IMR-90 (cell line): ENCODE measurements around the gene TRIP6. TPM values are rescaled to one million over a fixed set of nuclear protein-coding genes. Genes with fewer than 3 reads are reported as not detected.

Experiments used
- ATAC-seq: fragments of 200-7000 bp; cut with Tn5 transposase; 2 replicates; pipeline ENCODE4 v1.9.1; 2020; ENCODE audit warnings: low read depth, mild to moderate bottlenecking, moderate library complexity
- BruUV-seq: library from RNA; stranded (reverse); fragments of 400-500 nt; replicated peaks from 2 replicates; lab custom pipeline; 2021; lab: Mats Ljungman, UMichigan
- CTCF ChIA-PET: fragments of 300-600 bp; formaldehyde crosslinking; extraction: SDS; loops from one replicate; lab custom pipeline; 2021; ENCODE audit warnings: antibody characterized with exemption; lab: Yijun Ruan, JAX
- POLR2A ChIA-PET: fragments of 300-600 bp; sonication (Branson Sonifier 250); formaldehyde crosslinking; loops from one replicate; lab custom pipeline; 2022; ENCODE audit warnings: antibody characterized with exemption; ENCODE audit not compliant: unreplicated experiment; lab: Charles Lee
- DNase-seq: peaks from one replicate; pipeline ENCODE4 v3.0.0; 2013
- H2AFZ ChIP-seq: replicated peaks from 2 replicates; pipeline ENCODE3; 2013; ENCODE audit warnings: low read length, mild to moderate bottlenecking; ENCODE audit not compliant: poor library complexity
- H2AK5ac ChIP-seq: 2 replicates; pipeline ENCODE4 v1.6.1; 2013; ENCODE audit warnings: low read depth, low read length, inconsistent platforms
- H2AK9ac ChIP-seq: replicated peaks from 2 replicates; pipeline ENCODE3; 2013; ENCODE audit warnings: mild to moderate bottlenecking, low read depth, low read length, moderate library complexity; ENCODE audit not compliant: poor library complexity
- H2BK120ac ChIP-seq: 2 replicates; pipeline ENCODE4 v1.6.1; 2013; ENCODE audit warnings: low read depth, low read length, inconsistent platforms
- H2BK15ac ChIP-seq: 3 replicates; pipeline ENCODE4 v1.6.1; 2013; ENCODE audit warnings: low read depth, low read length, inconsistent platforms
- H2BK20ac ChIP-seq: 2 replicates; pipeline ENCODE4 v1.6.1; 2013; ENCODE audit warnings: low read depth, mild to moderate bottlenecking, inconsistent platforms, low read length, moderate library complexity
- H2BK5ac ChIP-seq: 2 replicates; pipeline ENCODE4 v1.6.1; 2013; ENCODE audit warnings: mild to moderate bottlenecking, low read depth, low read length, inconsistent platforms; ENCODE audit not compliant: poor library complexity, severe bottlenecking
- H3K14ac ChIP-seq: replicated peaks from 2 replicates; pipeline ENCODE4 v1.6.1; 2013; ENCODE audit warnings: low read depth, low read length, inconsistent platforms
- H3K18ac ChIP-seq: 2 replicates; pipeline ENCODE4 v1.6.1; 2013; ENCODE audit warnings: low read depth, low read length, control low read depth
- H3K23ac ChIP-seq: 2 replicates; pipeline ENCODE4 v1.6.1; 2013; ENCODE audit warnings: low read depth, low read length, inconsistent platforms
- H3K27ac ChIP-seq: 2 replicates; pipeline ENCODE4 v1.5.1; 2013; ENCODE audit warnings: mild to moderate bottlenecking, control low read depth, low read length; ENCODE audit not compliant: insufficient read depth
- H3K27me3 ChIP-seq: 2 replicates; pipeline ENCODE4 v1.6.1; 2013; ENCODE audit warnings: low read length; ENCODE audit not compliant: control insufficient read depth, insufficient read depth
- H3K36me3 ChIP-seq: 2 replicates; pipeline ENCODE4 v1.6.1; 2013; ENCODE audit warnings: low read length, mixed read lengths; ENCODE audit not compliant: control insufficient read depth, insufficient read depth
- H3K4ac ChIP-seq: 2 replicates; pipeline ENCODE4 v1.6.1; 2013; ENCODE audit warnings: low read depth, low read length, inconsistent platforms
- H3K4me1 ChIP-seq: 2 replicates; pipeline ENCODE4 v1.6.1; 2013; ENCODE audit warnings: low read length, mixed read lengths; ENCODE audit not compliant: control insufficient read depth, insufficient read depth
- H3K4me2 ChIP-seq: 2 replicates; pipeline ENCODE4 v1.6.1; 2013; ENCODE audit warnings: low read depth, mild to moderate bottlenecking, control low read depth, low read length, moderate library complexity
- H3K4me3 ChIP-seq: 2 replicates; pipeline ENCODE4 v1.5.1; 2013; ENCODE audit warnings: low read depth, mild to moderate bottlenecking, control low read depth, low read length, moderate library complexity; ENCODE audit not compliant: insufficient read depth
- H3K56ac ChIP-seq: 2 replicates; pipeline ENCODE4 v1.6.1; 2013; ENCODE audit warnings: low read length, inconsistent platforms; ENCODE audit not compliant: insufficient read depth; ENCODE audit errors: extremely low read depth
- H3K79me1 ChIP-seq, 2 experiments: 2 replicates each; pipeline ENCODE4 v1.6.1; 2013; ENCODE audit warnings: low read length in 2 of 2, inconsistent platforms in 1 of 2, low read depth in 1 of 2
- H3K9ac ChIP-seq: 2 replicates; pipeline ENCODE4 v1.6.1; 2013; ENCODE audit warnings: low read depth, low read length, control low read depth
- H3K9me1 ChIP-seq: 2 replicates; pipeline ENCODE4 v1.6.1; 2013; ENCODE audit warnings: low read length, inconsistent platforms; ENCODE audit not compliant: insufficient read depth
- H3K9me3 ChIP-seq: 2 replicates; pipeline ENCODE4 v1.6.1; 2013; ENCODE audit warnings: low read length; ENCODE audit not compliant: control insufficient read depth, insufficient read depth
- H4K20me1 ChIP-seq: 2 replicates; pipeline ENCODE4 v1.6.1; 2013; ENCODE audit warnings: low read length, inconsistent platforms; ENCODE audit not compliant: insufficient read depth
- H4K5ac ChIP-seq: 2 replicates; pipeline ENCODE4 v1.6.1; 2013; ENCODE audit warnings: mild to moderate bottlenecking, low read depth, low read length, control low read depth
- H4K8ac ChIP-seq, 2 experiments: 2 replicates each; pipeline ENCODE4 v1.6.1; 2013; ENCODE audit warnings: low read depth in 2 of 2, low read length in 2 of 2, control low read depth in 1 of 2, inconsistent platforms in 1 of 2
- H4K91ac ChIP-seq: 2 replicates; pipeline ENCODE4 v1.6.1; 2013; ENCODE audit warnings: low read depth, low read length, inconsistent platforms; ENCODE audit not compliant: insufficient read depth
- CEBPB ChIP-seq: IDR thresholded peaks from 2 replicates; pipeline ENCODE4 v1.6.1; 2012; ENCODE audit warnings: low read depth, low read length, improper control_type of control experiment
- CHD1 ChIP-seq: IDR thresholded peaks from 2 replicates; pipeline ENCODE4 v1.6.1; 2012; ENCODE audit warnings: low read depth, low read length, improper control_type of control experiment
- MAFK ChIP-seq: IDR thresholded peaks from 2 replicates; pipeline ENCODE4 v1.6.1; 2012; ENCODE audit warnings: low read depth, low read length, improper control_type of control experiment
- MAZ ChIP-seq: IDR thresholded peaks from 2 replicates; pipeline ENCODE4 v1.6.1; 2012; ENCODE audit warnings: low read depth, mild to moderate bottlenecking, low read length, improper control_type of control experiment, moderate library complexity, borderline replicate concordance
- RAD21 ChIP-seq: IDR thresholded peaks from 2 replicates; pipeline ENCODE4 v1.6.1; 2012; ENCODE audit warnings: low read length, improper control_type of control experiment
- RFX5 ChIP-seq: IDR thresholded peaks from 2 replicates; pipeline ENCODE4 v1.8.0; 2012; ENCODE audit warnings: low read depth, mild to moderate bottlenecking, low read length, moderate library complexity
- SMC3 ChIP-seq: fragments of 150-350 bp; IDR thresholded peaks from 2 replicates; pipeline ENCODE4 v1.6.1; 2016; ENCODE audit warnings: low read depth, mild to moderate bottlenecking, antibody characterized with exemption, low read length, moderate library complexity
- WGBS, 2 experiments: methylation state at CpG; one replicate each; pipeline versions ENCODE4 v1.1.5 to v1.1.7; 2013; ENCODE audit warnings: missing lambda C conversion rate in 2 of 2; ENCODE audit not compliant: insufficient read length in 1 of 2; ENCODE audit errors: extremely low coverage in 2 of 2; 5-methylcytosine and 5-hydroxymethylcytosine counted together
- dilution Hi-C: fragments of 300-500 bp; cut with HindIII; formaldehyde crosslinking; loops from one replicate; pipeline ENCODE4 v1.14.3; 2018; ENCODE audit warnings: low sequenced_read_pairs; ENCODE audit not compliant: unreplicated experiment
- in situ Hi-C: fragments of 300-500 bp; cut with MboI; formaldehyde crosslinking; loops from 3 replicates; pipeline ENCODE4 v1.14.3; 2019; ENCODE audit warnings: low sequenced_read_pairs, inconsistent platforms, mixed read lengths
- intact Hi-C: fragments of 100-400 bp; cut with micrococcal nuclease; formaldehyde crosslinking; loops from 2 replicates; pipeline ENCODE4 v1.10.0; 2022
- polyA plus RNA-seq, 3 experiments: library from polyadenylated mRNA; depleted of rRNA; stranded (reverse); fragments of >200 nt; gene quantifications; 2 replicates each; pipeline ENCODE4 v1.2.3, GENCODE V29; 2012; ENCODE audit warnings: low replicate concordance in 1 of 3
- total RNA-seq: library from RNA; depleted of rRNA; stranded (reverse); fragments of >200 nt; gene quantifications from 2 replicates; pipeline ENCODE4 v1.2.3, GENCODE V29; 2012
- TF ChIP-seq, protein P1 (sequence below): fragments of 150-350 bp; IDR thresholded peaks from 2 replicates; pipeline ENCODE4 v1.6.1; 2017; ENCODE audit warnings: mild to moderate bottlenecking, antibody characterized with exemption, low read length, low read depth
- TF ChIP-seq, protein P2 (sequence below): fragments of 150-350 bp; IDR thresholded peaks from 2 replicates; pipeline ENCODE4 v1.6.1; 2016; ENCODE audit warnings: low read depth, mild to moderate bottlenecking, low read length, moderate library complexity, borderline replicate concordance

TRIP6 gene
- total and polyA plus RNA-seq, 2 of the 4 experiments (the other 2 are of a cell fraction), result 36.4 to 72.3 TPM

DNA sequence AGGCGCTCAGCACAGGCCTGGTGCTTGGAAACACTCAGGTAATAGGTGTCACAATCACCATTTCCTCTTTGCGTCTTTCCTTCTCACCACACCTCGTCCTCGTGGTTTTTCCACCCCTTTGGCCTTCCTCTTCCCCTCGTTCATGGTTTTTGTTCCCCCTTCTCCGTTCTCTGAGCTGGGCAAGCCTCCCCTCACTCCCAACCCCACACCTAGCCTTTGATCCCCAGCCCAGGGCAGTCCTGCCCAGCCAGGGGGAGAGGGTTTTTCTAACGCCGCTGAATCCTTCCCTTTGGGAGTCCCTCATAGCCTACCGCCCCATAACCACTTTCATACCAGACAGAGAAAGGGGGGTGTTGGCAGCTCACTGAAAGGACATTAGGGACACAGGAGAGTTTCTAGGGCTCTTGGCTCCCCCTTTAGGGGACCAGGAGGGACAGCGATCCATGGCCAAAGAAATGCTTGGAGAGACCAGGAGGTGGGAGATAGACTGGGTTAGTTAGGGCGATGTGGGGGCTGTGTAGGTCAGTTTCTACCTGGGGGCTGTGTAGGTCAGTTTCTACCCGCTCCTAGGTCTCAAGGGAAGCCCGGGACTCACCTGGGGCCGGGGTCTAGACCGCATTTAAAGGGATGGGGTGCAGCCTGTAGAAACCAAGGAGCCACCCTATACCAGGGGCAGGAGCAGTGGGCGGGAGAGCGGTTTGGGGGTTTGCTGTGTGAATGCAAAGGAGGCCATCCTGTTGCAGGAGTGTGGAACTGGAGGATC lies 41.3 kb upstream of the TRIP6 start (continued):
- TF ChIP-seq RAD21, result peak; percentile 55

DNA sequence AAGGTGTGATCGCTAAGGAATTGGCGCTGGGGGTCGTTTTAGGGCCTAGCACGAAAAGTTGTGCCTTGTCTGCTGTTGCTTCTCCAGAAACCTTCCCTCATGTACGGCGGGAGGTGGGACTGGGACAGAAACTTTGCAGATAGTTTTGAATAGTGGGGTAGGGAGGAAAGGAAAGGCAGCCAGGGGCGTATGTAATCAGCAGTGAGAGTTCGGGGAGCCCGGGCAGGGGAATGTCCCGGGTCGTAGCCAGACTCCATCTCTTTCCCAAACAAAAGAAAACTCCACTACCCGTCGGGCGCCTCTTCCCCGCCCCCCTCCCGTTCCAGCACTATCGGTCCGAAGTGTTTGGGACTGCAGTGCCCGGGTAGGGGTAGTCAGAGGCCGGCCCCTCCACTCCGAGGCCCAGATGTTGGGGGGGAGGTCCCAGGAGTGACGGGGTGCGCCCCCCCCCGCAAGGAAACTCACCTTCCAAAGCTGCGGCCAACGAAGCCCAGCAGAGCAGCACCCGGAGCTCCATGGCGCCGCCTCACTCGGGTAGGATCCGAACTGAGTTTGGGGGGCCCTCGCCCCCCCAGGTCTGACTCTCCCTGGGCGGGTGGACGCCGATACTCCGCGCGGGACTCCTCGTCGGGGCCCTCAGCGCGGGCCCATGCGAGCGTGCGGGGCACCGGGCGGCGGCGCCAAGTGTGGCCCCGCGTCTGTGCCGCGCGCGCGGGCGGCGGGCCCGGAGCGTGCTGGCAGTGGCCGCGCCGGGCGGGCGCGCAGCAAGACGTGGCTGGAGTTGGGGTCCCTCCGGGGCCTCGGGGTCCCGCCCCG lies 40.5 kb upstream of the TRIP6 start:
- no peaks in the 10 kb centered on the region for H3K9me1 ChIP-seq
- peak overlapping the region; percentile 97 for H3K4me2 ChIP-seq
- DNase-seq, result no peak
- POLR2A ChIA-PET, result interaction anchor here (0.6 to 0.7 kb wide), 3 partner anchors 83 to 649 kb away, joined by 3 to 7 read pairs (median 7); partner anchors contain the start of gene GPC2
- peaks cover 9% of the 10 kb centered on the region for H3K4me1 ChIP-seq
- H3K14ac ChIP-seq, result peak overlapping the region; percentile 89
- no peak overlapping the region for H2BK20ac ChIP-seq
- WGBS, 2 experiments, result 1% methylated on average over 19 of the region's 71 CpGs; no CpG with 5 or more reads in 1 of the 2 experiments
- H3K18ac ChIP-seq, result no peak overlapping the region; the same call in 1 of the 2 replicates
- BruUV-seq, result TSS peak; percentile 84
- H3K4me3 ChIP-seq, result peak overlapping the region; percentile 83
- peak overlapping the region; percentile 21 to 23; a peak in 1 of 4 replicates for H4K8ac ChIP-seq
- H3K27me3 ChIP-seq, result no peaks in the 10 kb centered on the region
- H4K91ac ChIP-seq, result peak overlapping the region; percentile 34; the same call in 1 of the 2 replicates
- peak overlapping the region; percentile 25 for H4K5ac ChIP-seq
- H3K36me3 ChIP-seq, result peaks cover 21% of the 10 kb centered on the region
- CTCF ChIA-PET, result interaction anchor here (0.5 to 2.0 kb wide), 7 partner anchors 21 to 285 kb away, joined by 3 to 6 read pairs (median 4); partner anchors contain the start of gene POP7
- peak; percentile 27 for ATAC-seq
- H4K20me1 ChIP-seq, result peaks cover 30% of the 10 kb centered on the region
- H2AK9ac ChIP-seq, result peak overlapping the region; percentile 98
- H3K27ac ChIP-seq, result peak overlapping the region; percentile 58
- peak overlapping the region; percentile 40 for H2BK5ac ChIP-seq
- H3K9me3 ChIP-seq, result no peaks in the 10 kb centered on the region
- peak overlapping the region; percentile 70; the same call in 1 of the 2 replicates for H2AK5ac ChIP-seq
- intact Hi-C loops (loop anchor here (1.0 kb wide), 1 partner anchor 121 kb away; no protein-coding TSS in a partner anchor), in situ Hi-C loops (loop anchor here (10.0 kb wide), 1 partner anchor 122 kb away; the partner anchor contains the start of gene POP7), dilution Hi-C loops (no loop called here)
- no peak overlapping the region for H2BK15ac ChIP-seq
- peak overlapping the region; percentile 72 for H3K9ac ChIP-seq
- H2AFZ ChIP-seq, result peak overlapping the region; percentile 99
- H3K79me1 ChIP-seq, result peaks cover 7 to 45% of the 10 kb centered on the region in 2 experiments; a peak in 3 of 4 replicates
- peak overlapping the region; percentile 69 for H3K4ac ChIP-seq
- H3K23ac ChIP-seq, result peak overlapping the region; percentile 99
- peak overlapping the region; percentile 13; the same call in 1 of the 2 replicates for H2BK120ac ChIP-seq
- H3K56ac ChIP-seq, result peak overlapping the region; percentile 62
- TF ChIP-seq, protein P1, sequence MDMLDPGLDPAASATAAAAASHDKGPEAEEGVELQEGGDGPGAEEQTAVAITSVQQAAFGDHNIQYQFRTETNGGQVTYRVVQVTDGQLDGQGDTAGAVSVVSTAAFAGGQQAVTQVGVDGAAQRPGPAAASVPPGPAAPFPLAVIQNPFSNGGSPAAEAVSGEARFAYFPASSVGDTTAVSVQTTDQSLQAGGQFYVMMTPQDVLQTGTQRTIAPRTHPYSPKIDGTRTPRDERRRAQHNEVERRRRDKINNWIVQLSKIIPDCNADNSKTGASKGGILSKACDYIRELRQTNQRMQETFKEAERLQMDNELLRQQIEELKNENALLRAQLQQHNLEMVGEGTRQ, result no peak
- TF ChIP-seq MAFK, result no peak
- TF ChIP-seq SMC3, result no peak
- TF ChIP-seq, protein P2, sequence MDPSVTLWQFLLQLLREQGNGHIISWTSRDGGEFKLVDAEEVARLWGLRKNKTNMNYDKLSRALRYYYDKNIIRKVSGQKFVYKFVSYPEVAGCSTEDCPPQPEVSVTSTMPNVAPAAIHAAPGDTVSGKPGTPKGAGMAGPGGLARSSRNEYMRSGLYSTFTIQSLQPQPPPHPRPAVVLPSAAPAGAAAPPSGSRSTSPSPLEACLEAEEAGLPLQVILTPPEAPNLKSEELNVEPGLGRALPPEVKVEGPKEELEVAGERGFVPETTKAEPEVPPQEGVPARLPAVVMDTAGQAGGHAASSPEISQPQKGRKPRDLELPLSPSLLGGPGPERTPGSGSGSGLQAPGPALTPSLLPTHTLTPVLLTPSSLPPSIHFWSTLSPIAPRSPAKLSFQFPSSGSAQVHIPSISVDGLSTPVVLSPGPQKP, result no peak
- TF ChIP-seq RFX5, result no peak
- no peak for TF ChIP-seq MAZ
- no peak for TF ChIP-seq CEBPB
- no peak for TF ChIP-seq CHD1
